Endothelial cell of umbilical vein (primary cell): ENCODE data around the gene PRPF40A.

Experiments used
- EZH2 ChIP-seq: IDR thresholded peaks from 2 replicates; pipeline ENCODE4 v1.6.1; 2012; ENCODE audit warnings: borderline replicate concordance, low read depth, mild to moderate bottlenecking, moderate library complexity, low read length, inconsistent platforms; ENCODE audit not compliant: severe bottlenecking
- POLR2A ChIP-seq: IDR thresholded peaks from 2 replicates; pipeline ENCODE4 v1.6.1; 2012; ENCODE audit warnings: low read depth, mild to moderate bottlenecking, control low read depth, low read length
- TF ChIP-seq, protein P1 (sequence below), 2 donors: IDR thresholded peaks; 1 replicate in 1 of 2; 2 replicates in 1 of 2; pipeline ENCODE4 v1.5.1; 2011; ENCODE audit warnings: low read length in 2 of 2, mild to moderate bottlenecking in 2 of 2, moderate library complexity in 2 of 2, control low read depth in 1 of 2, inconsistent platforms in 1 of 2, low read depth in 1 of 2; ENCODE audit not compliant: insufficient read depth in 1 of 2; ENCODE audit errors: extremely low read depth in 1 of 2

GRCh38 chr2:152694161-152694661 lies 23.1 kb downstream of the PRPF40A start:
- TF ChIP-seq POLR2A (no peak), EZH2 (no peak)
- TF ChIP-seq, protein P1, sequence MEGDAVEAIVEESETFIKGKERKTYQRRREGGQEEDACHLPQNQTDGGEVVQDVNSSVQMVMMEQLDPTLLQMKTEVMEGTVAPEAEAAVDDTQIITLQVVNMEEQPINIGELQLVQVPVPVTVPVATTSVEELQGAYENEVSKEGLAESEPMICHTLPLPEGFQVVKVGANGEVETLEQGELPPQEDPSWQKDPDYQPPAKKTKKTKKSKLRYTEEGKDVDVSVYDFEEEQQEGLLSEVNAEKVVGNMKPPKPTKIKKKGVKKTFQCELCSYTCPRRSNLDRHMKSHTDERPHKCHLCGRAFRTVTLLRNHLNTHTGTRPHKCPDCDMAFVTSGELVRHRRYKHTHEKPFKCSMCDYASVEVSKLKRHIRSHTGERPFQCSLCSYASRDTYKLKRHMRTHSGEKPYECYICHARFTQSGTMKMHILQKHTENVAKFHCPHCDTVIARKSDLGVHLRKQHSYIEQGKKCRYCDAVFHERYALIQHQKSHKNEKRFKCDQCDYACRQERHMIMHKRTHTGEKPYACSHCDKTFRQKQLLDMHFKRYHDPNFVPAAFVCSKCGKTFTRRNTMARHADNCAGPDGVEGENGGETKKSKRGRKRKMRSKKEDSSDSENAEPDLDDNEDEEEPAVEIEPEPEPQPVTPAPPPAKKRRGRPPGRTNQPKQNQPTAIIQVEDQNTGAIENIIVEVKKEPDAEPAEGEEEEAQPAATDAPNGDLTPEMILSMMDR (IDR thresholded peaks at IDR 0.05; ENCODE audit: extremely low read depth in 1 of 2, insufficient read depth in 1 of 2, low read depth in 1 of 2, low read length in 2 of 2) = no peak
